HT1080 (cell line): ENCODE measurements around the gene MPP3. TPM values are rescaled to one million over a fixed set of nuclear protein-coding genes. Genes with fewer than 3 reads are reported as not detected.
"Not testable (repeated sequence)": the region's sequence is repeated elsewhere in the genome, so short reads cannot be mapped to it uniquely, and the experiment has no call there.

Experiments used
- DNase-seq: peaks from one replicate; pipeline ENCODE4 v3.0.0-alpha.2; 2015; ENCODE audit warnings: low read depth
- total RNA-seq: library from RNA; depleted of rRNA; stranded (reverse); fragments of >200 nt; shearing (Covaris generic); gene quantifications from 2 replicates; pipeline ENCODE4 v1.2.3, GENCODE V29; 2014

MPP3 gene
- total RNA-seq, 1 experiment from 2014 or later, result 12.5 TPM

- DNase-seq, result no peak
These were observed 22.7 kb downstream of the MPP3 start for GRCh38 chr17:43810226-43810715.

- no peak for DNase-seq
These were observed 23.8 kb downstream of the MPP3 start for GRCh38 chr17:43809121-43809520.

GRCh38 chr17:43808076-43808475, 24.9 kb downstream of the MPP3 start:
- DNase-seq, result no peak

GRCh38 chr17:43805117-43805516, 27.8 kb downstream of the MPP3 start:
- no peak for DNase-seq

GRCh38 chr17:43803758-43804157, 29.2 kb downstream of the MPP3 start:
- DNase-seq, result no peak

- DNase-seq, result no peak
These were observed 31.1 kb downstream of the MPP3 start for GRCh38 chr17:43801844-43802243.

GRCh38 chr17:43800736-43801135, 32.2 kb downstream of the MPP3 start:
- no peak for DNase-seq

GRCh38 chr17:43799047-43799446, 33.9 kb downstream of the MPP3 start:
- no peak for DNase-seq

- not testable (repeated sequence) for DNase-seq
These were observed 34.9 kb downstream of the MPP3 start for GRCh38 chr17:43798024-43798423.

- DNase-seq, result not testable (repeated sequence)
These were observed 40.3 kb downstream of the MPP3 start for GRCh38 chr17:43792668-43793067.

GRCh38 chr17:43791589-43791988, 41.4 kb downstream of the MPP3 start:
- DNase-seq, result peak; percentile 84

- no peak for DNase-seq
These were observed 42.5 kb downstream of the MPP3 start for GRCh38 chr17:43790311-43790940.

GRCh38 chr17:43789482-43789881, 43.5 kb downstream of the MPP3 start:
- no peak for DNase-seq

- DNase-seq, result no peak
These were observed 44.4 kb downstream of the MPP3 start for GRCh38 chr17:43788540-43788939.

- no peak for DNase-seq
These were observed 45.2 kb downstream of the MPP3 start for GRCh38 chr17:43787728-43788127.

- peak; percentile 64 for DNase-seq
These were observed 48.3 kb downstream of the MPP3 start for GRCh38 chr17:43784628-43785101.

GRCh38 chr17:43784068-43784467, 48.9 kb downstream of the MPP3 start:
- peak; percentile 86 for DNase-seq

- no peak for DNase-seq
These were observed 49.8 kb downstream of the MPP3 start for GRCh38 chr17:43782913-43783680.

GRCh38 chr17:43780135-43780534, 52.8 kb downstream of the MPP3 start, which contains the start of gene CFAP97D1:
Gene CFAP97D1, plus strand, starts transcription at chr17:43780435. Its CDS starts 28 bp downstream, at chr17:43780463.
- no peak for DNase-seq

- DNase-seq, result no peak
These were observed 53.5 kb downstream of the MPP3 start for GRCh38 chr17:43779145-43780125.
